ENCODE data around the gene SLC25A13.
"Not testable (repeated sequence)": the region's sequence is repeated elsewhere in the genome, so short reads cannot be mapped to it uniquely, and the experiment has no call there.

DNA sequence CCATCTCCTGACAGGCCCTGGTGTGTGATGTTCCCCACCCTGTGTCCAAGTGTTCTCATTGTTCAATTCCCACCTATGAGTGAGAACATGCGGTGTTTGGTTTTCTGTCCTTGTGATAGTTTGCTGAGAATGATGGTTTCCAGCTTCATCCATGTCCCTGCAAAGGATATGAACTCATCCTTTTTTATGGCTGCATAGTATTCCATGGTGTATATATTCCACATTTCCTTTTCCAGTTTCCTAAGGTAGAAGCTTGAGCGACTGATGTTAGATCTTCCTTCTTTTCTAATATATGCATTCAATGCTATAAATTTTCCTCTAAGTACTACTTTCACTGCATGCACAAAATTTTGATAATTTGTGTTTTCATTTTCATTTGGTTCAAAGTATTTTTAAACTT lies 44.0 kb upstream of the SLC25A13 start:
- not testable (repeated sequence) for TF ChIP-seq POLR2A (IDR thresholded peaks at IDR 0.05)
- TF ChIP-seq, protein P1, sequence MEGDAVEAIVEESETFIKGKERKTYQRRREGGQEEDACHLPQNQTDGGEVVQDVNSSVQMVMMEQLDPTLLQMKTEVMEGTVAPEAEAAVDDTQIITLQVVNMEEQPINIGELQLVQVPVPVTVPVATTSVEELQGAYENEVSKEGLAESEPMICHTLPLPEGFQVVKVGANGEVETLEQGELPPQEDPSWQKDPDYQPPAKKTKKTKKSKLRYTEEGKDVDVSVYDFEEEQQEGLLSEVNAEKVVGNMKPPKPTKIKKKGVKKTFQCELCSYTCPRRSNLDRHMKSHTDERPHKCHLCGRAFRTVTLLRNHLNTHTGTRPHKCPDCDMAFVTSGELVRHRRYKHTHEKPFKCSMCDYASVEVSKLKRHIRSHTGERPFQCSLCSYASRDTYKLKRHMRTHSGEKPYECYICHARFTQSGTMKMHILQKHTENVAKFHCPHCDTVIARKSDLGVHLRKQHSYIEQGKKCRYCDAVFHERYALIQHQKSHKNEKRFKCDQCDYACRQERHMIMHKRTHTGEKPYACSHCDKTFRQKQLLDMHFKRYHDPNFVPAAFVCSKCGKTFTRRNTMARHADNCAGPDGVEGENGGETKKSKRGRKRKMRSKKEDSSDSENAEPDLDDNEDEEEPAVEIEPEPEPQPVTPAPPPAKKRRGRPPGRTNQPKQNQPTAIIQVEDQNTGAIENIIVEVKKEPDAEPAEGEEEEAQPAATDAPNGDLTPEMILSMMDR (IDR thresholded peaks at IDR 0.05) = not testable (repeated sequence)

All from uterus (tissue), 2 donors.